HCT116 (cell line): ENCODE measurements around the gene ZNF230. TPM values are rescaled to one million over a fixed set of nuclear protein-coding genes. Genes with fewer than 3 reads are reported as not detected.

ENCODE experiments used
- ATAC-seq: fragments of 200-7000 bp; cut with Tn5 transposase; 2 replicates; pipeline ENCODE4 v1.9.1; 2020; ENCODE audit warnings: mild to moderate bottlenecking, moderate library complexity
- BruUV-seq: library from RNA; stranded (reverse); fragments of 400-500 nt; replicated peaks from 2 replicates; lab custom pipeline; 2021; lab: Mats Ljungman, UMichigan
- CTCF ChIA-PET: fragments of 300-600 bp; sonication (Branson Sonifier 250); formaldehyde crosslinking; loops from one replicate; lab custom pipeline; 2021; ENCODE audit warnings: antibody characterized with exemption; lab: Charles Lee
- POLR2A ChIA-PET: fragments of 300-600, 350-600 bp; sonication (Branson Sonifier 250); formaldehyde crosslinking; loops from one replicate; lab custom pipeline; 2021; ENCODE audit warnings: antibody characterized with exemption; lab: Charles Lee
- RAD21 ChIA-PET, 2 experiments: fragments of 300-600 bp; sonication (Branson Sonifier 250); formaldehyde crosslinking; loops; one replicate each; lab custom pipeline; 2023; ENCODE audit warnings: low total read pairs in 2 of 2; ENCODE audit not compliant: uncharacterized antibody in 2 of 2, unreplicated experiment in 2 of 2, low non-redundant PET in 1 of 2; lab: Charles Lee
- DNase-seq: peaks from one replicate; pipeline ENCODE4 v3.0.0-alpha.2; 2010; ENCODE audit warnings: low read depth, low spot score
- H2AFZ ChIP-seq: fragments of 200-600 bp; shearing (Covaris generic), sonication (generic); 2 replicates; pipeline ENCODE4 v1.6.1; 2017; ENCODE audit warnings: low read depth, mixed run types, mixed read lengths, antibody characterized with exemption, low read length; ENCODE audit not compliant: poor library complexity, severe bottlenecking
- H3K27ac ChIP-seq: 2 replicates; pipeline ENCODE4 v1.5.1; 2012; ENCODE audit warnings: low read depth, low read length
- H3K27me3 ChIP-seq: fragments of 200-600 bp; sonication (generic); 2 replicates; pipeline ENCODE4 v1.6.1; 2016; ENCODE audit warnings: mixed run types, low read length, mixed read lengths; ENCODE audit not compliant: insufficient read depth
- H3K36me3 ChIP-seq, 2 experiments: fragments of 200-500 bp in 1 of 2; fragments of 200-600 bp in 1 of 2; sonication (Bioruptor generic) in 1 of 2; sonication (generic) in 1 of 2; 2 replicates each; pipeline versions ENCODE4 v1.5.1 to v1.6.1; 2014 to 2016; ENCODE audit warnings: low read length in 2 of 2, inconsistent platforms in 1 of 2, mixed read lengths in 1 of 2, mixed run types in 1 of 2; ENCODE audit not compliant: insufficient read depth in 2 of 2, control insufficient read depth in 1 of 2
- H3K4me1 ChIP-seq, 2 experiments: fragments of 200-600 bp in 1 of 2; sonication (generic) in 1 of 2; 2 replicates each; pipeline versions ENCODE4 v1.5.1 to v1.6.1; 2012 to 2017; ENCODE audit warnings: low read length in 2 of 2, inconsistent platforms in 1 of 2, mild to moderate bottlenecking in 1 of 2, mixed read lengths in 1 of 2, mixed run types in 1 of 2, moderate library complexity in 1 of 2; ENCODE audit not compliant: insufficient read depth in 2 of 2, control insufficient read depth in 1 of 2
- H3K4me2 ChIP-seq: fragments of 200-600 bp; sonication (generic); 2 replicates; pipeline ENCODE4 v1.6.1; 2017; ENCODE audit warnings: mixed run types, low read length, mixed read lengths
- H3K4me3 ChIP-seq, 2 experiments: fragments of 200-600 bp in 1 of 2; sonication (generic) in 1 of 2; replicated peaks in 1 of 2; 2 replicates each; pipeline ENCODE4 v1.5.1; 2011 to 2016; ENCODE audit warnings: low read length in 2 of 2, control low read depth in 1 of 2, low read depth in 1 of 2, mild to moderate bottlenecking in 1 of 2, mixed read lengths in 1 of 2, mixed run types in 1 of 2
- H3K79me2 ChIP-seq: fragments of 200-600 bp; sonication (generic); 2 replicates; pipeline ENCODE4 v1.6.1; 2017; ENCODE audit warnings: mild to moderate bottlenecking, mixed run types, low read length, moderate library complexity, mixed read lengths; ENCODE audit not compliant: insufficient read depth
- H3K9ac ChIP-seq: fragments of 200-600 bp; sonication (generic); 2 replicates; pipeline ENCODE4 v1.6.1; 2016; ENCODE audit warnings: low read length, mixed read lengths
- H3K9me2 ChIP-seq: fragments of 200-600 bp; sonication (generic), shearing (Covaris generic); 2 replicates; pipeline ENCODE4 v1.6.1; 2017; ENCODE audit warnings: mixed run types, mild to moderate bottlenecking, moderate library complexity; ENCODE audit not compliant: insufficient read depth
- H3K9me3 ChIP-seq, 2 experiments: fragments of 200-500 bp in 1 of 2; fragments of 200-600 bp in 1 of 2; sonication (Bioruptor generic) in 1 of 2; sonication (generic) in 1 of 2; 2 replicates each; pipeline ENCODE4 v1.6.1; 2014 to 2017; ENCODE audit warnings: low read length in 2 of 2, mixed read lengths in 2 of 2, inconsistent platforms in 1 of 2, low read depth in 1 of 2, mild to moderate bottlenecking in 1 of 2, mixed run types in 1 of 2, moderate library complexity in 1 of 2; ENCODE audit not compliant: control insufficient read depth in 1 of 2, insufficient read depth in 1 of 2
- H4K20me1 ChIP-seq: fragments of 200-600 bp; sonication (generic), shearing (Covaris generic); 2 replicates; pipeline ENCODE4 v1.6.1; 2017; ENCODE audit warnings: mixed run types, mild to moderate bottlenecking, moderate library complexity; ENCODE audit not compliant: insufficient read depth
- EZH2 ChIP-seq: fragments of 200-600 bp; sonication (generic); IDR thresholded peaks from 2 replicates; pipeline ENCODE4 v1.6.1; 2017; ENCODE audit warnings: antibody characterized with exemption, mixed run types
- JUND ChIP-seq: IDR thresholded peaks from 2 replicates; pipeline ENCODE4 v1.6.1; 2012
- POLR2A ChIP-seq: IDR thresholded peaks from 2 replicates; pipeline ENCODE4 v1.7.0; 2011; ENCODE audit warnings: borderline replicate concordance; ENCODE audit not compliant: insufficient read depth, insufficient read length; ENCODE audit errors: extremely low read depth
- SP1 ChIP-seq: IDR thresholded peaks from 2 replicates; pipeline ENCODE4 v1.6.1; 2012; ENCODE audit warnings: low read depth
- TCF7L2 ChIP-seq: IDR thresholded peaks from 2 replicates; pipeline ENCODE4 v1.7.0; 2011; ENCODE audit warnings: borderline replicate concordance, inconsistent platforms; ENCODE audit not compliant: insufficient read depth, insufficient read length; ENCODE audit errors: extremely low read depth
- YY1 ChIP-seq: IDR thresholded peaks from 2 replicates; pipeline ENCODE4 v1.6.1; 2011; ENCODE audit warnings: low read length, low read depth, moderate library complexity, mild to moderate bottlenecking; ENCODE audit not compliant: insufficient replicate concordance; ENCODE audit errors: extremely low read depth
- ZNF274 ChIP-seq: fragments of 200-500 bp; sonication (Bioruptor generic); IDR thresholded peaks from 2 replicates; pipeline ENCODE4 v1.6.1; 2014; ENCODE audit warnings: mild to moderate bottlenecking, low read depth, low read length, inconsistent platforms
- intact Hi-C: fragments of 100-400 bp; cut with micrococcal nuclease; formaldehyde crosslinking; loops from 2 replicates; pipeline ENCODE4 v1.10.0; 2022
- total RNA-seq: library from RNA; stranded (reverse); gene quantifications from one replicate; pipeline ENCODE4 v1.2.1, GENCODE V29; 2021; ENCODE audit not compliant: unreplicated experiment
- TF ChIP-seq, protein P1 (sequence below): IDR thresholded peaks from 2 replicates; pipeline ENCODE4 v1.6.1; 2011; ENCODE audit warnings: mild to moderate bottlenecking, low read length, moderate library complexity; ENCODE audit not compliant: insufficient replicate concordance; ENCODE audit errors: extremely low read depth

Gene ZNF230
- total RNA-seq, 1 experiment from 2014 or later, result 2.8 TPM

DNA sequence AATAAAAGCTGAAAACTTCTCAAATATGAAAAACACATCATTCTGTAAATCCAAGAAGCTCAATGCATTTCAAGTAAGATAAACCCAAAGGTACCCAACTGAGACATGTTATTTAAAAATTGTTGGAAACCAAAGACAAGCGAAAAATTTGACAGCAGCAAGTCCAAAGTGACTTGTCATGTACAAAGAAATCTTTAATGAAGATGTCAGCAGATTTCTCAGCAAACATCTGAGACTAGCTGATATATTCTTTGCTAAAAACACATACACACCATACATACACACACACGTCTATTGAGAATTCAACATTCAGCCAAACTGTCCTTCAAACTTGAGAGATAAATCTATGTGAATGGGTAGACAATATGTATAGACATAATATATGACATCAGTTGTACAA, 16.7 kb downstream of the ZNF230 start:
- Histone ChIP-seq H3K27ac (no peak overlapping the region), H3K4me3 (no peak overlapping the region), H3K9me3 (no peaks in the 10 kb centered on the region), H3K27me3 (no peaks in the 10 kb centered on the region), H3K9ac (no peak overlapping the region), H3K79me2 (no peaks in the 10 kb centered on the region), H3K4me2 (no peak overlapping the region), H3K36me3 (no peaks in the 10 kb centered on the region), H3K9me2 (no peaks in the 10 kb centered on the region), H2AFZ (no peak overlapping the region), H4K20me1 (no peaks in the 10 kb centered on the region), H3K4me1 (no peaks in the 10 kb centered on the region)
- RAD21 ChIA-PET, result no interaction called here
- intact Hi-C loops, result no loop called here
- POLR2A ChIA-PET, result no interaction called here
- DNase-seq (no peak), ATAC-seq (no peak)
- TF ChIP-seq JUND, result no peak
- TF ChIP-seq ZNF274, result no peak
- no TSS peak for BruUV-seq
- CTCF ChIA-PET, result no interaction called here

DNA sequence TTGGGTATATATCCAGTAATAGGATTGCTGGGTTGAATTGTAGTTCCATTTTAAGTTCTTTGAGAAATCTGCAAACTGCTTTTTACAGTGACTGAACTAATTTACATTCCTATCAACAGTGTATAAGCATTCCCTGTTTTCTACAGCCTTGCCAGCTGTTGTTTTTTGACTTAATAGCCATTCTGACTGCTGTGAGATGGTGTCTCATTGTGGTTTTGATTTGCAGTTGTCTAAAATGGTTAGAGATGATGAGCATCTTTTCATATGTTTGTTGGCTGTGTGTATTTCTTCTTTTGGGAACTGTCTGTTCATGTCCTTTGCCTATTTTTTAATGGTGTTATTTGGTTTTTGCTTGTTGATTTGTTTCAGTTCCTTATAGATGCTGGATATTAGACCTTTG, 18.5 kb downstream of the ZNF230 start:
- Histone ChIP-seq H4K20me1 (no peaks in the 10 kb centered on the region), H3K9me3 (no peaks in the 10 kb centered on the region), H3K4me1 (no peaks in the 10 kb centered on the region; a peak in 1 of 4 replicates), H2AFZ (no peak overlapping the region), H3K4me3 (no peak overlapping the region), H3K9me2 (no peaks in the 10 kb centered on the region), H3K36me3 (no peaks in the 10 kb centered on the region), H3K27me3 (no peaks in the 10 kb centered on the region), H3K79me2 (no peaks in the 10 kb centered on the region), H3K9ac (no peak overlapping the region), H3K4me2 (no peak overlapping the region), H3K27ac (no peak overlapping the region)
- TF ChIP-seq YY1, result no peak
- BruUV-seq, result no TSS peak
- ATAC-seq (no peak), DNase-seq (no peak)
- RAD21 ChIA-PET, result no interaction called here
- POLR2A ChIA-PET, result no interaction called here
- CTCF ChIA-PET, result no interaction called here
- intact Hi-C loops, result loop anchor here (10.0 kb wide), 1 partner anchor 484 kb away; the partner anchor contains the start of gene ZNF180

DNA sequence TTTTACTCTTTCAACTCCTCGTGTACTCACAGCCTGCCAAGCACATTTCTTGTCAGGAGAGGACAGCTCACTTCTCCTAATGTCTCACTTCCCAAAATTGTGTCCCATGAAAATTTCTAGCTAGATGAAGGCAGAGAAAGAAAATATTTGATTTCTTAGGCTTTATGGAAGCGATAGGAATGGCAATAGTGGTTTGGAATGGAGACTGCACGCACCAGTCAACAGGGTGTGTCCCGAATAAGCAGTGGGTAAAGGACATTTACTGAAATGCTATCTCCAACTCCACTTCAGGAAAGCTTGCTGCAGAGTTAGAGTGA, 22.1 kb downstream of the ZNF230 start:
- RAD21 ChIA-PET, result no interaction called here
- no peaks in the 10 kb centered on the region for H3K9me2 ChIP-seq
- intact Hi-C loops, result loop anchor here (10.0 kb wide), 1 partner anchor 480 kb away; the partner anchor contains the start of gene ZNF180
- H3K27me3 ChIP-seq, result no peaks in the 10 kb centered on the region
- H3K36me3 ChIP-seq, result peaks cover 6 to 10% of the 10 kb centered on the region in 2 experiments; a peak in 2 of 4 replicates
- no peak for DNase-seq
- POLR2A ChIA-PET, result no interaction called here
- H3K79me2 ChIP-seq, result no peaks in the 10 kb centered on the region
- peak overlapping the region; percentile 70 to 75 for H3K4me3 ChIP-seq
- ATAC-seq, result no peak
- no TSS peak for BruUV-seq
- H3K27ac ChIP-seq, result no peak overlapping the region
- no peaks in the 10 kb centered on the region for H3K9me3 ChIP-seq
- CTCF ChIA-PET, result no interaction called here
- peak overlapping the region; percentile 25 for H2AFZ ChIP-seq
- H4K20me1 ChIP-seq, result no peaks in the 10 kb centered on the region
- H3K4me1 ChIP-seq, result no peaks in the 10 kb centered on the region; a peak in 1 of 4 replicates
- peak overlapping the region; percentile 82 for H3K4me2 ChIP-seq
- H3K9ac ChIP-seq, result no peak overlapping the region
- TF ChIP-seq EZH2 (no peak), JUND (no peak), POLR2A (no peak), TCF7L2 (no peak), YY1 (no peak), SP1 (no peak)
- TF ChIP-seq, protein P1, sequence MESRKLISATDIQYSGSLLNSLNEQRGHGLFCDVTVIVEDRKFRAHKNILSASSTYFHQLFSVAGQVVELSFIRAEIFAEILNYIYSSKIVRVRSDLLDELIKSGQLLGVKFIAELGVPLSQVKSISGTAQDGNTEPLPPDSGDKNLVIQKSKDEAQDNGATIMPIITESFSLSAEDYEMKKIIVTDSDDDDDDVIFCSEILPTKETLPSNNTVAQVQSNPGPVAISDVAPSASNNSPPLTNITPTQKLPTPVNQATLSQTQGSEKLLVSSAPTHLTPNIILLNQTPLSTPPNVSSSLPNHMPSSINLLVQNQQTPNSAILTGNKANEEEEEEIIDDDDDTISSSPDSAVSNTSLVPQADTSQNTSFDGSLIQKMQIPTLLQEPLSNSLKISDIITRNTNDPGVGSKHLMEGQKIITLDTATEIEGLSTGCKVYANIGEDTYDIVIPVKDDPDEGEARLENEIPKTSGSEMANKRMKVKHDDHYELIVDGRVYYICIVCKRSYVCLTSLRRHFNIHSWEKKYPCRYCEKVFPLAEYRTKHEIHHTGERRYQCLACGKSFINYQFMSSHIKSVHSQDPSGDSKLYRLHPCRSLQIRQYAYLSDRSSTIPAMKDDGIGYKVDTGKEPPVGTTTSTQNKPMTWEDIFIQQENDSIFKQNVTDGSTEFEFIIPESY, result no peak
